SK-N-MC (cell line): ENCODE measurements around the gene SLC4A5.
"Not testable (repeated sequence)": the region's sequence is repeated elsewhere in the genome, so short reads cannot be mapped to it uniquely, and the experiment has no call there.

Experiments
- EZH2 ChIP-seq: fragments of 200-600 bp; sonication (generic); IDR thresholded peaks from one replicate; pipeline ENCODE4 v1.6.1; 2017; ENCODE audit warnings: antibody characterized with exemption
- POLR2AphosphoS5 ChIP-seq: IDR thresholded peaks from 2 replicates; pipeline ENCODE4 v1.6.1; 2012; ENCODE audit warnings: mild to moderate bottlenecking, low read depth, low read length, borderline replicate concordance

GRCh38 chr2:74229865-74230264 is 113.4 kb downstream of the SLC4A5 start:
- not testable (repeated sequence) for TF ChIP-seq POLR2AphosphoS5, EZH2
